H1 (cell line): ENCODE measurements around the gene CKAP5. TPM values are rescaled to one million over a fixed set of nuclear protein-coding genes. Genes with fewer than 3 reads are reported as not detected.

Source experiments
- CTCF ChIA-PET: fragments of 300-600 bp; sonication (Branson Sonifier 250); formaldehyde crosslinking; loops from one replicate; lab custom pipeline; 2021; ENCODE audit not compliant: partially characterized antibody; lab: Charles Lee
- POLR2A ChIA-PET: fragments of 300-600 bp; sonication (Branson Sonifier 250); formaldehyde crosslinking; loops from one replicate; lab custom pipeline; 2021; ENCODE audit warnings: inconsistent platforms; ENCODE audit not compliant: partially characterized antibody; lab: Charles Lee
- DNase-seq, 2 experiments: peaks; one replicate each; pipeline versions ENCODE4 v3.0.0 to v3.0.0-alpha.2; 2010 to 2022; ENCODE audit warnings: low spot score in 2 of 2, low read depth in 1 of 2, mixed read lengths in 1 of 2
- FAIRE-seq: peaks from 2 replicates; lab custom pipeline; 2011; peaks lifted over from hg19 to GRCh38; lab: Jason Lieb, UNC
- H2AFZ ChIP-seq: 2 replicates; pipeline ENCODE4 v1.8.1; 2012; ENCODE audit warnings: low read length, inconsistent platforms
- H2AK5ac ChIP-seq: 2 replicates; pipeline ENCODE4 v1.6.1; 2013; ENCODE audit warnings: low read depth, low read length
- H2BK120ac ChIP-seq: replicated peaks from 2 replicates; pipeline ENCODE3; 2013; ENCODE audit warnings: low read depth, low read length, inconsistent platforms
- H2BK12ac ChIP-seq: 2 replicates; pipeline ENCODE4 v1.6.1; 2013; ENCODE audit warnings: low read depth, low read length
- H2BK15ac ChIP-seq: 2 replicates; pipeline ENCODE4 v1.6.1; 2013; ENCODE audit warnings: low read length
- H2BK20ac ChIP-seq: 2 replicates; pipeline ENCODE4 v1.6.1; 2013; ENCODE audit warnings: low read length
- H2BK5ac ChIP-seq: 2 replicates; pipeline ENCODE4 v1.6.1; 2013; ENCODE audit warnings: low read depth, low read length
- H3K14ac ChIP-seq: 2 replicates; pipeline ENCODE4 v1.6.1; 2013; ENCODE audit warnings: inconsistent platforms; ENCODE audit not compliant: insufficient read length
- H3K18ac ChIP-seq: 2 replicates; pipeline ENCODE4 v1.6.1; 2013; ENCODE audit warnings: low read length; ENCODE audit errors: extremely low read depth
- H3K23ac ChIP-seq: 2 replicates; pipeline ENCODE4 v1.6.1; 2013; ENCODE audit warnings: inconsistent platforms; ENCODE audit not compliant: insufficient read length
- H3K23me2 ChIP-seq: 2 replicates; pipeline ENCODE4 v1.6.1; 2013; ENCODE audit warnings: low read depth, low read length
- H3K27ac ChIP-seq: 2 replicates; pipeline ENCODE4 v1.6.1; 2011; ENCODE audit warnings: low read depth, low read length, inconsistent platforms
- H3K27me3 ChIP-seq, 4 experiments: replicated peaks in 1 of 4; 1 replicate in 1 of 4; 2 replicates in 3 of 4; pipeline versions ENCODE4 v1.6.1 to v1.8.1; 2011 to 2013; ENCODE audit warnings: low read length in 3 of 4, mild to moderate bottlenecking in 3 of 4, inconsistent platforms in 2 of 4, mixed read lengths in 2 of 4, moderate library complexity in 1 of 4; ENCODE audit not compliant: control insufficient read depth in 3 of 4, insufficient read depth in 3 of 4; ENCODE audit errors: extremely low read depth in 1 of 4
- H3K36me3 ChIP-seq, 4 experiments: 2 replicates each; pipeline versions ENCODE4 v1.6.1 to v1.8.1; 2011 to 2013; ENCODE audit warnings: mild to moderate bottlenecking in 4 of 4, low read length in 3 of 4, moderate library complexity in 2 of 4, control low read depth in 1 of 4, inconsistent platforms in 1 of 4; ENCODE audit not compliant: insufficient read depth in 4 of 4, control insufficient read depth in 2 of 4
- H3K4ac ChIP-seq: replicated peaks from 2 replicates; pipeline ENCODE3; 2013; ENCODE audit warnings: low read length, low read depth, mixed read lengths, inconsistent platforms; ENCODE audit not compliant: insufficient read length
- H3K4me1 ChIP-seq, 4 experiments: replicated peaks in 1 of 4; 1 replicate in 1 of 4; 2 replicates in 3 of 4; pipeline versions ENCODE4 v1.6.1 to v1.8.1; 2011 to 2013; ENCODE audit warnings: low read length in 3 of 4, inconsistent platforms in 2 of 4, mixed read lengths in 1 of 4; ENCODE audit not compliant: insufficient read depth in 4 of 4, control insufficient read depth in 3 of 4
- H3K4me2 ChIP-seq, 2 experiments: 2 replicates each; pipeline versions ENCODE4 v1.6.1 to v1.8.1; 2011 to 2013; ENCODE audit warnings: low read depth in 2 of 2, low read length in 2 of 2, control low read depth in 1 of 2, inconsistent platforms in 1 of 2, mild to moderate bottlenecking in 1 of 2; ENCODE audit not compliant: insufficient read depth in 1 of 2
- H3K4me3 ChIP-seq, 4 experiments: fragments of 200-600, 300-600 bp in 1 of 4; sonication (generic), shearing (Covaris generic), sonication (Bioruptor Twin) in 1 of 4; 2 replicates each; pipeline versions ENCODE4 v1.5.1 to v1.8.1; 2011 to 2016; ENCODE audit warnings: low read length in 4 of 4, low read depth in 3 of 4, control low read depth in 2 of 4, inconsistent platforms in 2 of 4, mild to moderate bottlenecking in 2 of 4, mixed read lengths in 1 of 4, moderate library complexity in 1 of 4; ENCODE audit not compliant: insufficient read depth in 2 of 4; ENCODE audit errors: extremely low read depth in 1 of 4
- H3K56ac ChIP-seq: replicated peaks from 2 replicates; pipeline ENCODE3; 2013; ENCODE audit warnings: low read depth, mild to moderate bottlenecking, mixed read lengths, low read length, inconsistent platforms; ENCODE audit not compliant: insufficient read length
- H3K79me1 ChIP-seq: 2 replicates; pipeline ENCODE4 v1.6.1; 2013; ENCODE audit warnings: low read depth, low read length, control low read depth
- H3K79me2 ChIP-seq, 2 experiments: 2 replicates each; pipeline versions ENCODE4 v1.6.1 to v1.8.1; 2012 to 2013; ENCODE audit warnings: low read length in 2 of 2, mild to moderate bottlenecking in 2 of 2, inconsistent platforms in 1 of 2; ENCODE audit not compliant: insufficient read depth in 2 of 2, control insufficient read depth in 1 of 2
- H3K9ac ChIP-seq, 4 experiments: replicated peaks in 1 of 4; 1 replicate in 1 of 4; 2 replicates in 3 of 4; pipeline versions ENCODE4 v1.6.1 to v1.8.1; 2011 to 2013; ENCODE audit warnings: low read depth in 3 of 4, low read length in 3 of 4, control low read depth in 2 of 4, mild to moderate bottlenecking in 2 of 4, moderate library complexity in 2 of 4, inconsistent platforms in 1 of 4; ENCODE audit errors: extremely low read depth in 1 of 4
- H3K9me3 ChIP-seq, 2 experiments: 2 replicates each; pipeline versions ENCODE4 v1.6.1 to v1.8.1; 2012 to 2013; ENCODE audit warnings: mild to moderate bottlenecking in 2 of 2, moderate library complexity in 2 of 2, control low read depth in 1 of 2, inconsistent platforms in 1 of 2, low read depth in 1 of 2, low read length in 1 of 2, mixed read lengths in 1 of 2; ENCODE audit not compliant: insufficient read depth in 2 of 2
- H4K20me1 ChIP-seq, 2 experiments: replicated peaks in 1 of 2; 2 replicates each; pipeline versions ENCODE3 to v1.8.1; 2011 to 2013; ENCODE audit warnings: inconsistent platforms in 2 of 2, low read length in 2 of 2, mild to moderate bottlenecking in 1 of 2; ENCODE audit not compliant: insufficient read depth in 2 of 2, control insufficient read depth in 1 of 2
- H4K5ac ChIP-seq: 2 replicates; pipeline ENCODE4 v1.6.1; 2013; ENCODE audit warnings: low read length, low read depth, mixed read lengths, inconsistent platforms; ENCODE audit not compliant: insufficient read length
- H4K8ac ChIP-seq: 2 replicates; pipeline ENCODE4 v1.8.0; 2013; ENCODE audit warnings: mild to moderate bottlenecking, moderate library complexity, low read length, inconsistent platforms; ENCODE audit not compliant: insufficient read depth; ENCODE audit errors: extremely low read depth
- H4K91ac ChIP-seq: replicated peaks from 2 replicates; pipeline ENCODE3; 2013; ENCODE audit warnings: low read length, mixed read lengths, inconsistent platforms; ENCODE audit not compliant: insufficient read length
- CBX8 ChIP-seq: fragments of 300-800, 300-1000 bp; sonication (generic); IDR thresholded peaks from 2 replicates; pipeline ENCODE4 v1.7.1; 2016; ENCODE audit warnings: low read depth, low read length, borderline replicate concordance
- CTBP2 ChIP-seq: IDR thresholded peaks from 2 replicates; pipeline ENCODE4 v1.7.0; 2011; ENCODE audit warnings: borderline replicate concordance, mild to moderate bottlenecking, moderate library complexity, mixed read lengths, low read length; ENCODE audit not compliant: insufficient read depth, insufficient read length
- CTCF ChIP-seq, 3 experiments: IDR thresholded peaks; 1 replicate in 2 of 3; 2 replicates in 1 of 3; pipeline versions ENCODE4 v1.5.1 to v1.6.1; 2011; ENCODE audit warnings: low read length in 3 of 3, mild to moderate bottlenecking in 3 of 3, inconsistent platforms in 2 of 3, low read depth in 1 of 3, moderate library complexity in 1 of 3; ENCODE audit not compliant: insufficient read depth in 1 of 3; ENCODE audit errors: control extremely low read depth in 1 of 3
- JUN ChIP-seq: IDR thresholded peaks from 2 replicates; pipeline ENCODE4 v1.6.1; 2011; ENCODE audit warnings: low read depth, mild to moderate bottlenecking, improper control_type of control experiment, low read length
- MAFK ChIP-seq: IDR thresholded peaks from 2 replicates; pipeline ENCODE4 v1.6.1; 2012; ENCODE audit warnings: low read depth, mild to moderate bottlenecking, improper control_type of control experiment, low read length
- RAD21 ChIP-seq, 2 experiments: IDR thresholded peaks in 1 of 2; conservative IDR thresholded peaks in 1 of 2; 2 replicates each; pipeline ENCODE4 v1.6.1; 2011; ENCODE audit warnings: low read depth in 2 of 2, low read length in 2 of 2, improper control_type of control experiment in 1 of 2, inconsistent platforms in 1 of 2, mild to moderate bottlenecking in 1 of 2, moderate library complexity in 1 of 2
- SAP30 ChIP-seq: fragments of 300-600 bp; sonication (generic); IDR thresholded peaks from 2 replicates; pipeline ENCODE4 v1.7.1; 2012; ENCODE audit warnings: low read length, moderate library complexity, mild to moderate bottlenecking, inconsistent platforms; ENCODE audit not compliant: insufficient read depth, insufficient replicate concordance
- SIRT6 ChIP-seq: IDR thresholded peaks from one replicate; pipeline ENCODE4 v1.7.1; 2012; ENCODE audit warnings: low read length, inconsistent platforms
- YY1 ChIP-seq: IDR thresholded peaks from 2 replicates; pipeline ENCODE4 v1.6.1; 2011; ENCODE audit warnings: low read depth, mild to moderate bottlenecking, low read length
- WGBS, 2 experiments: shearing (Covaris generic) in 1 of 2; methylation state at CpG; one replicate each; pipeline versions ENCODE4 v1.1.6 to v1.1.7; 2013 to 2015; ENCODE audit warnings: low lambda C conversion rate in 2 of 2, mixed read lengths in 2 of 2, inconsistent platforms in 1 of 2, low coverage in 1 of 2, missing lambda C conversion rate in 1 of 2; ENCODE audit not compliant: insufficient replicate concordance in 2 of 2, insufficient coverage in 1 of 2, insufficient read length in 1 of 2; ENCODE audit errors: extremely low coverage in 1 of 2, missing lambda C conversion rate in 1 of 2; 5-methylcytosine and 5-hydroxymethylcytosine counted together
- polyA plus RNA-seq, 7 experiments: library from polyadenylated mRNA; depleted of rRNA in 3 of 7; stranded (reverse) in 5 of 7; unstranded in 2 of 7; fragments of >200 nt in 5 of 7; fragments of 200-250 nt in 2 of 7; gene quantifications; 1 replicate in 5 of 7; 2 replicates in 1 of 7; 4 replicates in 1 of 7; pipeline versions ENCODE4 v1.2.1 to v1.2.3, GENCODE V29; 2011 to 2013; ENCODE audit warnings: missing spikeins in 2 of 7, mixed read lengths in 2 of 7
- total RNA-seq: library from RNA; stranded (reverse); fragmentation: NEBNext Ultra II Directional; extraction: Animal tissue kit (Norgen Biotek cat#: 25700); gene quantifications from 2 replicates; pipeline ENCODE4 v1.2.1, GENCODE V29; 2021

The CKAP5 gene
- total and polyA plus RNA-seq, 2 of the 8 experiments (the other 6 are each of a cell fraction or from before 2014, with no cell fraction given): 64.8 to 185 TPM

GRCh38 chr11:46808799-46809431 is 37.2 kb downstream of the CKAP5 start:
- Histone ChIP-seq H4K8ac (no peak overlapping the region), H3K9ac (no peak overlapping the region), H3K18ac (no peak overlapping the region), H3K79me2 (no peaks in the 10 kb centered on the region), H3K4ac (no peak overlapping the region), H3K23ac (no peak overlapping the region), H3K4me2 (no peak overlapping the region), H4K91ac (no peak overlapping the region), H2BK15ac (no peak overlapping the region), H3K4me3 (no peak overlapping the region), H4K20me1 (no peaks in the 10 kb centered on the region), H2BK20ac (no peak overlapping the region), H3K23me2 (no peaks in the 10 kb centered on the region), H2AK5ac (no peak overlapping the region), H3K27me3 (no peaks in the 10 kb centered on the region), H4K5ac (no peak overlapping the region), H3K4me1 (no peaks in the 10 kb centered on the region), H3K9me3 (no peaks in the 10 kb centered on the region), H2BK5ac (no peak overlapping the region), H3K36me3 (peaks cover 9 to 45% (median 29%) of the 10 kb centered on the region in 4 experiments), H3K27ac (no peak overlapping the region), H2BK120ac (no peak overlapping the region), H2AFZ (no peak overlapping the region), H3K14ac (no peak overlapping the region), H3K79me1 (no peaks in the 10 kb centered on the region), H3K56ac (no peak overlapping the region), H2BK12ac (no peak overlapping the region)
- ChIA-PET CTCF (interaction anchor here (0.7 to 1.7 kb wide), 6 partner anchors 14 to 331 kb away, joined by 3 to 5 read pairs (median 4); no protein-coding TSS in a partner anchor), POLR2A (interaction anchor here (0.6 kb wide), 1 partner anchor 385 kb away, joined by 3 read pairs; no protein-coding TSS in a partner anchor)
- WGBS, 2 experiments: 93% methylated on average over 3 of the region's 3 CpGs; no CpG with 5 or more reads in 1 of the 2 experiments
- FAIRE-seq: no peak
- DNase-seq: no peak
- TF ChIP-seq JUN: no peak
- TF ChIP-seq RAD21 (IDR thresholded peaks at IDR 0.05 in 1 of 2, conservative IDR thresholded peaks at IDR 0.05 in 1 of 2; ENCODE audit: low read depth in 2 of 2, low read length in 2 of 2): 0 out of 4 replicates have a peak, but pooled peaks of 1 of the 2 experiments have one; percentile 12
- TF ChIP-seq SIRT6: no peak
- TF ChIP-seq CTCF (IDR thresholded peaks at IDR 0.05; ENCODE audit: control extremely low read depth in 1 of 3, insufficient read depth in 1 of 3, low read depth in 1 of 3, low read length in 3 of 3): peak in 1 of 3 experiments; percentile 33; a peak in 2 of 4 replicates
- no peak for TF ChIP-seq CBX8
- no peak for TF ChIP-seq SAP30
- no peak for TF ChIP-seq CTBP2
- TF ChIP-seq MAFK: no peak
- TF ChIP-seq YY1: no peak
